Left ventricle myocardium inferior (tissue), 1 donor: Measurements from ENCODE around the gene NKX2-2. TPM values are rescaled to one million over a fixed set of nuclear protein-coding genes. Genes with fewer than 3 reads are reported as not detected.
A peak's percentile ranks its signal among the peaks of the same experiment; 100 is the strongest.

Experiments
- DNase-seq: peaks from one replicate; pipeline ENCODE4 v3.0.0-alpha.2; 2020
- H3K27ac ChIP-seq: fragments of 200-600 bp; replicated peaks from 2 replicates; pipeline ENCODE4 v1.8.0; 2021
- H3K27me3 ChIP-seq: fragments of 200-600 bp; 2 replicates; pipeline ENCODE4 v1.8.0; 2021; ENCODE audit warnings: low read depth
- H3K36me3 ChIP-seq: fragments of 200-600 bp; 2 replicates; pipeline ENCODE4 v1.8.0; 2021
- H3K4me1 ChIP-seq: fragments of 200-600 bp; 2 replicates; pipeline ENCODE4 v1.8.0; 2021
- H3K4me3 ChIP-seq: fragments of 200-600 bp; 2 replicates; pipeline ENCODE4 v1.8.0; 2021; ENCODE audit warnings: mild to moderate bottlenecking, moderate library complexity
- H3K9me3 ChIP-seq: fragments of 200-600 bp; replicated peaks from 2 replicates; pipeline ENCODE4 v1.8.0; 2021
- intact Hi-C: fragments of 100-400 bp; cut with micrococcal nuclease; formaldehyde crosslinking; loops from one replicate; pipeline ENCODE4 v1.11.0; 2022
- total RNA-seq: library from RNA; stranded (reverse); fragmentation: NEBNext Ultra II Directional; extraction: Animal tissue kit (Norgen Biotek cat#: 25700); gene quantifications from one replicate; pipeline ENCODE4 v1.2.1, GENCODE V29; 2021
- TF ChIP-seq, protein P1 (sequence below): fragments of 200-600 bp; IDR thresholded peaks from 2 replicates; pipeline ENCODE4 v1.8.0; 2021; ENCODE audit warnings: antibody characterized with exemption, mild to moderate bottlenecking, borderline replicate concordance
- donor health status: DM: no; HTN: yes; CAD: no; lungs with severe emphysema.

NKX2-2 gene
- total RNA-seq, 1 donor from 2014 or later = not detected

DNA sequence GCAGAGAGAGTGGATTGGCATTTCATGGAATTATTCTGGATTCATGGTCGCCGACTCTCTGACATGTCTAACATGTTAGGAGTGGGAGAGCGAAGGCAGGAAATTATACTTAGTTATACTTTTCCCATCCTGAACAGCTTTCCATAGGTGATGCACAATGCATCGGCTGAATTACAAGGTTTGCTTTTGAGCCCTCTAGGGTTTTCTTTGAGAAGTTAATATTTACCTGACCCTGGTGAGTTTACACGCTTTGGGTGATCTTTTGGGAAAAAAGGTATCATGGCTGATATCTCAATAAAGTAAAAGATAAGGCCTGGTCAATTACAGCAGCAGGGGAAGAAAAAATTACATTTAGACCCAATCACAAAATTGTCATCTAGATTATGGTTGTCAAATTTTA lies 14.0 kb upstream of the NKX2-2 start:
- intact Hi-C loops = no loop called here
- H3K27me3 ChIP-seq = peaks cover 99% of the 10 kb centered on the region
- no peak overlapping the region for H3K4me3 ChIP-seq
- no peaks in the 10 kb centered on the region for H3K36me3 ChIP-seq
- no peak for DNase-seq
- no peaks in the 10 kb centered on the region for H3K9me3 ChIP-seq
- TF ChIP-seq, protein P1, sequence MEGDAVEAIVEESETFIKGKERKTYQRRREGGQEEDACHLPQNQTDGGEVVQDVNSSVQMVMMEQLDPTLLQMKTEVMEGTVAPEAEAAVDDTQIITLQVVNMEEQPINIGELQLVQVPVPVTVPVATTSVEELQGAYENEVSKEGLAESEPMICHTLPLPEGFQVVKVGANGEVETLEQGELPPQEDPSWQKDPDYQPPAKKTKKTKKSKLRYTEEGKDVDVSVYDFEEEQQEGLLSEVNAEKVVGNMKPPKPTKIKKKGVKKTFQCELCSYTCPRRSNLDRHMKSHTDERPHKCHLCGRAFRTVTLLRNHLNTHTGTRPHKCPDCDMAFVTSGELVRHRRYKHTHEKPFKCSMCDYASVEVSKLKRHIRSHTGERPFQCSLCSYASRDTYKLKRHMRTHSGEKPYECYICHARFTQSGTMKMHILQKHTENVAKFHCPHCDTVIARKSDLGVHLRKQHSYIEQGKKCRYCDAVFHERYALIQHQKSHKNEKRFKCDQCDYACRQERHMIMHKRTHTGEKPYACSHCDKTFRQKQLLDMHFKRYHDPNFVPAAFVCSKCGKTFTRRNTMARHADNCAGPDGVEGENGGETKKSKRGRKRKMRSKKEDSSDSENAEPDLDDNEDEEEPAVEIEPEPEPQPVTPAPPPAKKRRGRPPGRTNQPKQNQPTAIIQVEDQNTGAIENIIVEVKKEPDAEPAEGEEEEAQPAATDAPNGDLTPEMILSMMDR = no peak
- no peak overlapping the region for H3K27ac ChIP-seq
- no peaks in the 10 kb centered on the region for H3K4me1 ChIP-seq

DNA sequence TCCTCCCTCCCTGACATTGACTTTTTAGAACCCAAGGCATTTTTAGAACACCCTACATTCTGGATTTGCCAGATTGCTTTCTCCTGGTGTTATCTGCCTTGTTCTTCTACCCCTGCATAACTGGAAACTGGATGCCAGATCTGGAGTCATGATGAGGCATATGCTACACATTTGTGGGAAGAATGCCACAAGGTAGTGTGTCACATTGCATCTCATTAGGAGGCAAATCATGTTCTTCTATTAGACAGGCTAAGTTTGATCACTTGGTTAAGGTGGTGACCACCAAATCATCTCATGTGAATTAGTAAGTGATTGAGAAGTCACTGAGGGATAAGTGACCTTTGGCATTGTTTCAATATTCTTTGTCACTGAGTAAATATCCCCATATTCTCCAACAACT lies 12.9 kb upstream of the NKX2-2 start:
- intact Hi-C loops = no loop called here
- TF ChIP-seq, protein P1 = no peak
- H3K27ac ChIP-seq = no peak overlapping the region
- H3K27me3 ChIP-seq = peaks cover 99% of the 10 kb centered on the region
- H3K9me3 ChIP-seq = no peaks in the 10 kb centered on the region
- H3K4me1 ChIP-seq = peaks cover 7% of the 10 kb centered on the region
- H3K4me3 ChIP-seq = no peak overlapping the region
- H3K36me3 ChIP-seq = no peaks in the 10 kb centered on the region
- no peak for DNase-seq

DNA sequence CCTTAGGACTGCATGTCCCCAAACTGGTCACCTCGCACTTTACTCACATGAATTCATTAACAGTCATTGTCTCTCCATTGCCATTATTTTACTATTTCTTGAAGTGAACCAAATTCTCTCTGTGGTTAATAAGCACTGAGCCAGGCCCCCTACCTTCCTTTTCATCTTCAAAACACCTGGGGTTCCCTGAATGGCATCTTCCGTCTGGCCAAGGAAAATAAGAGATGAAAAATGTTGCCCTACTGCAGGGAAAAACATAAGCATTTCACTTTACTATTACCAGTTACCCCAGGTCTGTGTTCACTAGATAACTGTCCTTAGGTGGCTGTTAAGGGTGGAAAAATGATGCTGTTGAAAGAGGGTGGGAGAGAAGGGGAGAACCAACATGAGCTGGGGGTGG lies 10.0 kb upstream of the NKX2-2 start:
- TF ChIP-seq, protein P1 = no peak
- intact Hi-C loops = no loop called here

DNA sequence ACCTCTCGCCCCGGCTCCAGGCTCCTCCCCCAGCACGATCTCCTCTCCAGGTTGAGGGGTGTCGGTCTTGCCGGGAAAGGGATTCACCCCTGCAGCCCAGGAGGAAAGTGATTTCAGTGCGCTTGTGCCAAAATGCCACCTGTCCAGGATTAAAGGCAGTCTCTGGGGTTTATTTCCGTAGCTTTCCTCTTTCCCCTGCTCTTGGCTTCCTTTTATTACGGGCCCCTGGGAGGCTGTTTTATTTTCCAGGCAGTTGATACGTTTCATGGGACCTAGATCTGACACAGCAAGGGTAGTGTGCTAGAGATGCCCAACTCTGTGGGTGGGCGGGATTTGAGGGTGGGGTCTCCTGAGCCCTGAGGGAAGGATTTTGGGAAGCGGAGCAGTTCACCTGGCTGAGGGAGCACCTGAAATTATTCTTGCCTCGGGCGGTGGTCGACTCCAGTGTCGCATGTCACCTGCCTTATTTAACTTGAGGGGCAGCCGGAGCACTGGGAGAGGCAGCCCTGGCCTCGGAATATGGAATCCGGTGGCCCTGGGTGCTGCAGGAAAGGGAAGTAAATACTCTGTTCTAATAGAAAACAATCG lies 9.5 kb upstream of the NKX2-2 start:
- Histone ChIP-seq H3K36me3 (no peaks in the 10 kb centered on the region), H3K27ac (no peak overlapping the region), H3K27me3 (peaks cover 99% of the 10 kb centered on the region), H3K9me3 (no peaks in the 10 kb centered on the region), H3K4me3 (peak overlapping the region; percentile 41), H3K4me1 (peaks cover 17% of the 10 kb centered on the region)
- TF ChIP-seq, protein P1 = no peak
- intact Hi-C loops = no loop called here
- DNase-seq = no peak

More for the DNA sequence above, 10.0 kb upstream of the NKX2-2 start:
- DNase-seq = no peak
- H3K4me1 ChIP-seq = peaks cover 17% of the 10 kb centered on the region
- no peak overlapping the region for H3K27ac ChIP-seq
- H3K4me3 ChIP-seq = no peak overlapping the region
- no peaks in the 10 kb centered on the region for H3K36me3 ChIP-seq
- peaks cover 99% of the 10 kb centered on the region for H3K27me3 ChIP-seq
- H3K9me3 ChIP-seq = no peaks in the 10 kb centered on the region

DNA sequence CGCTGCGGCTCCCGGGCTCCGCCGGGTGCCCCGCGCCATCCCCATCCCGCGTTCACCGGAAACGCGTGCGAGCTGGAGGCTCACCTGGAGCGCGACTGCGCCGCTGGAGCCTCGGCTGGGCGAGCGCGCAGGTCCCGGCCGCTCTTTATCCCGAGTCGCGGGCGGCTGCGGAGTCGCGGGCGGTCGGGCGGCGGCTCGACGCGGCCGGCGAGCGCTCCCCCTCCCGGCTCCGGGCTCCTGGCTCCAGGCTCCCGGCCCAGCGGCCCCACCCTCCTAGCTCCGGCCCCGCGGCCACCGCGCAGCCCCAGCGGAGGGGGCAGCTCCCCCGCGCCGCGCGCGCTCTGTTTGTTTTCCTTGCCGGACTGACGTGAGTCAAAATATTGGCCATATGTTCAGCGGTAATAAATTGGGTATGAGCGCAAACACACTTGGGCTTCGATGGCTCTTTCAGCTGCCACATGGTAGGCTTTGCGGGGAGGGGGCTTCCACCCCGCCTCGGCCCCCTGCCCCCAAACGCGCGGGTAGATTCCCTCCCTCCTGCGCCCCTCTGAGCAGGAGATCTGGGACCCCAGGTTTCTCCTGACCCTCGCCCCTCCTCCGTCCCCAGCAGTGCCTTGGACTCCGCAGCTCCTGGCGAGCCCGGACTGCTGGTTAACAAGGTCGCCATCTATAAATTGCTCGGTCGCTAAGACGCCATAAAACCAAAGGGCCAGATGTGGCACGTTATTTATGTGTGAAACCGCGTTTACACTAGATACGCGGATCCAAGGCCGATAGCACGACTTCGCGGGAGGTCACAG lies 8.8 kb upstream of the NKX2-2 start:
- intact Hi-C loops = no loop called here
- Histone ChIP-seq H3K9me3 (no peaks in the 10 kb centered on the region), H3K4me1 (peaks cover 19% of the 10 kb centered on the region), H3K4me3 (peak overlapping the region; percentile 41), H3K27me3 (peaks cover 99% of the 10 kb centered on the region), H3K27ac (no peak overlapping the region), H3K36me3 (no peaks in the 10 kb centered on the region)
- TF ChIP-seq, protein P1 = no peak
- DNase-seq = no peak
